K562 (cell line): ENCODE data around the gene MYBL2. TPM values are rescaled to one million over a fixed set of nuclear protein-coding genes. Genes with fewer than 3 reads are reported as not detected.
A peak's percentile ranks its signal among the peaks of the same experiment; 100 is the strongest.

Experiments
- ATAC-seq: fragments of 200-7000 bp; cut with Tn5 transposase; 3 replicates; pipeline ENCODE4 v1.9.1; 2020; ENCODE audit warnings: moderate library complexity
- BruUV-seq: library from RNA; stranded (reverse); fragments of 400-500 nt; replicated peaks from 2 replicates; lab custom pipeline; 2021; lab: Mats Ljungman, UMichigan
- CTCF ChIA-PET: fragments of 300-600 bp; formaldehyde crosslinking; extraction: SDS; loops from one replicate; lab custom pipeline; 2021; ENCODE audit warnings: low intra/inter-chr PET ratio; lab: Yijun Ruan, JAX
- POLR2A ChIA-PET: fragments of 300-600, 350-650 bp; sonication (Branson Sonifier 250); formaldehyde crosslinking; extraction: SDS; loops from one replicate; lab custom pipeline; 2021; ENCODE audit warnings: antibody characterized with exemption, inconsistent platforms; lab: Yijun Ruan, JAX
- DNase-seq, 4 experiments: peaks; one replicate each; pipeline versions ENCODE4 v3.0.0 to v3.0.0-alpha.2; 2011 to 2018; ENCODE audit warnings: low spot score in 3 of 4, mixed read lengths in 3 of 4; ENCODE audit errors: extremely low read depth in 1 of 4
- FAIRE-seq: peaks from 2 replicates; lab custom pipeline; 2011; peaks lifted over from hg19 to GRCh38; lab: Jason Lieb, UNC
- H2AFZ ChIP-seq: 2 replicates; pipeline ENCODE4 v1.6.0; 2011; ENCODE audit warnings: low read depth, low read length, control low read depth, inconsistent platforms
- H3K27ac ChIP-seq: fragments of 200-600 bp; 3 replicates; pipeline ENCODE4 v1.8.0; 2011; ENCODE audit warnings: low read depth, mild to moderate bottlenecking, control low read depth, inconsistent platforms, low read length, moderate library complexity, mixed read lengths; ENCODE audit errors: extremely low read depth
- H3K27me3 ChIP-seq, 2 experiments: fragments of 300-600 bp in 1 of 2; 2 replicates in 1 of 2; 3 replicates in 1 of 2; pipeline versions ENCODE4 v1.6.0 to v1.8.0; 2011; ENCODE audit warnings: inconsistent platforms in 2 of 2, low read length in 2 of 2, mild to moderate bottlenecking in 1 of 2, mixed read lengths in 1 of 2, moderate library complexity in 1 of 2; ENCODE audit not compliant: control insufficient read depth in 2 of 2, insufficient read depth in 2 of 2
- H3K36me3 ChIP-seq: fragments of 300-600 bp; 3 replicates; pipeline ENCODE4 v1.8.0; 2011; ENCODE audit warnings: mild to moderate bottlenecking, low read length, inconsistent platforms; ENCODE audit not compliant: control insufficient read depth, insufficient read depth
- H3K4me1 ChIP-seq, 2 experiments: fragments of 200-600 bp in 1 of 2; replicated peaks in 1 of 2; 2 replicates in 1 of 2; 3 replicates in 1 of 2; pipeline versions ENCODE4 v1.5.1 to v1.8.0; 2011; ENCODE audit warnings: inconsistent platforms in 2 of 2, low read length in 2 of 2, mild to moderate bottlenecking in 1 of 2, mixed read lengths in 1 of 2, moderate library complexity in 1 of 2; ENCODE audit not compliant: control insufficient read depth in 2 of 2, insufficient read depth in 2 of 2
- H3K4me2 ChIP-seq: 2 replicates; pipeline ENCODE4 v1.6.1; 2011; ENCODE audit warnings: low read length, control low read depth, inconsistent platforms, mixed read lengths; ENCODE audit not compliant: insufficient read depth
- H3K4me3 ChIP-seq: fragments of 200-600 bp; sonication (generic), shearing (Covaris generic); 2 replicates; pipeline ENCODE4 v1.5.1; 2016; ENCODE audit warnings: control low read depth, inconsistent platforms
- H3K79me2 ChIP-seq: fragments of 200-600 bp; 3 replicates; pipeline ENCODE4 v1.8.0; 2011; ENCODE audit warnings: low read length, inconsistent platforms; ENCODE audit not compliant: control insufficient read depth, insufficient read depth
- H3K9ac ChIP-seq, 2 experiments: 2 replicates each; pipeline versions ENCODE4 v1.6.0 to v1.6.1; 2011; ENCODE audit warnings: low read depth in 2 of 2, low read length in 2 of 2, control low read depth in 1 of 2, inconsistent platforms in 1 of 2, mild to moderate bottlenecking in 1 of 2, mixed read lengths in 1 of 2; ENCODE audit not compliant: insufficient read depth in 1 of 2
- H3K9me1 ChIP-seq: one replicate; pipeline ENCODE4 v1.6.0; 2011; ENCODE audit warnings: inconsistent platforms, mild to moderate bottlenecking, low read length, moderate library complexity; ENCODE audit not compliant: control insufficient read depth, insufficient read depth
- H3K9me3 ChIP-seq: replicated peaks from 2 replicates; pipeline ENCODE4 v1.5.1; 2011; ENCODE audit warnings: low read depth, low read length, inconsistent platforms; ENCODE audit not compliant: control insufficient read depth, insufficient read depth
- H4K20me1 ChIP-seq: replicated peaks from 2 replicates; pipeline ENCODE4 v1.6.1; 2011; ENCODE audit warnings: low read length, inconsistent platforms, mixed read lengths; ENCODE audit not compliant: control insufficient read depth, insufficient read depth
- STAT5B ChIP-seq: fragments of 250-450 bp; sonication (Bioruptor Pico); IDR thresholded peaks from 2 replicates; pipeline ENCODE4 v1.8.0; 2021; ENCODE audit warnings: mild to moderate bottlenecking, inconsistent platforms
- WGBS: fragments of 100-300 bp; shearing (Covaris generic); methylation state at CpG from one replicate; pipeline ENCODE4 v1.1.6; 2016; ENCODE audit warnings: low coverage, mixed read lengths; ENCODE audit not compliant: insufficient coverage; ENCODE audit errors: missing lambda C conversion rate; 5-methylcytosine and 5-hydroxymethylcytosine counted together
- in situ Hi-C: fragments of 300-500 bp; cut with MboI; formaldehyde crosslinking; loops from 4 replicates; pipeline ENCODE4 v1.15.0; 2018; ENCODE audit warnings: inconsistent platforms, mixed read lengths
- intact Hi-C: fragments of 100-400 bp; cut with micrococcal nuclease; formaldehyde crosslinking; loops from 2 replicates; pipeline ENCODE4 v1.14.2; 2022
- polyA plus RNA-seq, 8 experiments: library from polyadenylated mRNA; depleted of rRNA in 4 of 8; stranded (reverse) in 5 of 8; unstranded in 3 of 8; fragments of >200 nt; fragmentation: Nextera tagmentation in 2 of 8; fragmentation: Illumina TruSeq in 1 of 8; extraction: Ambion mirVana in 2 of 8; extraction: Trizol in 1 of 8; gene quantifications; 2 replicates each; pipeline versions ENCODE4 v1.2.1 to v1.2.3, GENCODE V29; 2011 to 2014; ENCODE audit warnings: inconsistent platforms in 1 of 8, missing spikeins in 1 of 8
- total RNA-seq, 7 experiments: library from RNA; depleted of rRNA in 6 of 7; stranded (reverse); fragments of >200 nt in 6 of 7; fragmentation: Illumina TruSeq in 2 of 7; extraction: Trizol in 2 of 7; gene quantifications; 2 replicates each; pipeline versions ENCODE4 v1.2.1 to v1.2.3, GENCODE V29; 2011 to 2021; ENCODE audit warnings: low replicate concordance in 1 of 7
- TF ChIP-seq, protein P1 (sequence below): fragments of 450-650 bp; IDR thresholded peaks from 2 replicates; pipeline ENCODE4 v1.6.1; 2018; ENCODE audit not compliant: partially characterized antibody

MYBL2 gene
- total and polyA plus RNA-seq, 9 of the 15 experiments (the other 6 are each of a cell fraction or from before 2014, with no cell fraction given) = 4.4 to 169 (median 52.5) TPM

DNA sequence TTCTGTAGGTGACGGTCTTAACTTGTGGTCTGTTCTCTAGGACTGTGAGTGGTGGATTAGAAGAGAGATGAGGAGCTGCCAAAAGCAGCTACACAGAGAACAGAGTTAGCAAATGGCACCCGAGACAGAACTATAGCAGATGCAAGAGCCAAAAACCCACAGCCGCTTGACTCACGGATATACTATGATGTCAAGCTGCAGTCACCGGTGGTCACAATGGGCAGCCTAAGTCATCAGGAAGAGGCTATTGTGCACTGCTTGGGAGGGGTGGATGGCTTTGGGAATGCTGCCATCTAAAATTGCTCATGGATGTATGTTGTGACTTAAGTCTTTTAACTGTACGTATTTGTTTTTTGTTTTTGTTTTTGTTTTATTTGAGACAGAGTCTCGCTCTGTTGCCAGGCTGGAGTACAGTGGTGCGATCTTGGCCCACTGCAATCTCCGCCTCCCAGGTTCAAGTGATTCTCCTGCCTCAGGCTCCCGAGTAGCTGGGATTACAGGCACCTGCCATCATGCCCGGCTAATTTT, 60.0 kb downstream of the MYBL2 start, which contains the start of gene GTSF1L:
TSS of gene GTSF1L (minus strand) at position 192 of the 528 bp plus-strand sequence. CDS start 308 bp downstream, outside the sequence.
- Histone ChIP-seq H3K27ac (no peak within 1 kb of the TSS), H3K9ac (no peak within 1 kb of the TSS), H3K9me3 (no peaks in the 10 kb centered on the region), H3K79me2 (no peaks in the 10 kb centered on the region), H3K36me3 (no peaks in the 10 kb centered on the region), H3K4me1 (peaks cover 0 to under 1% of the 10 kb centered on the region in 2 experiments; a peak in 2 of 5 replicates), H3K27me3 (peaks cover 19 to 32% of the 10 kb centered on the region in 2 experiments; a peak in 4 of 5 replicates), H3K9me1 (no peaks in the 10 kb centered on the region), H4K20me1 (peaks cover 4% of the 10 kb centered on the region; the same call in 1 of the 2 replicates), H3K4me2 (no peak within 1 kb of the TSS), H3K4me3 (no peak within 1 kb of the TSS), H2AFZ (peak within 1 kb of the TSS; percentile 7; the same call in 1 of the 2 replicates)
- BruUV-seq = no TSS peak
- in situ Hi-C loops = no loop called here
- 33% methylated on average over 11 of the region's 11 CpGs for WGBS
- no peak for TF ChIP-seq STAT5B (CRISPR knock-in tag)
- TF ChIP-seq, protein P1, sequence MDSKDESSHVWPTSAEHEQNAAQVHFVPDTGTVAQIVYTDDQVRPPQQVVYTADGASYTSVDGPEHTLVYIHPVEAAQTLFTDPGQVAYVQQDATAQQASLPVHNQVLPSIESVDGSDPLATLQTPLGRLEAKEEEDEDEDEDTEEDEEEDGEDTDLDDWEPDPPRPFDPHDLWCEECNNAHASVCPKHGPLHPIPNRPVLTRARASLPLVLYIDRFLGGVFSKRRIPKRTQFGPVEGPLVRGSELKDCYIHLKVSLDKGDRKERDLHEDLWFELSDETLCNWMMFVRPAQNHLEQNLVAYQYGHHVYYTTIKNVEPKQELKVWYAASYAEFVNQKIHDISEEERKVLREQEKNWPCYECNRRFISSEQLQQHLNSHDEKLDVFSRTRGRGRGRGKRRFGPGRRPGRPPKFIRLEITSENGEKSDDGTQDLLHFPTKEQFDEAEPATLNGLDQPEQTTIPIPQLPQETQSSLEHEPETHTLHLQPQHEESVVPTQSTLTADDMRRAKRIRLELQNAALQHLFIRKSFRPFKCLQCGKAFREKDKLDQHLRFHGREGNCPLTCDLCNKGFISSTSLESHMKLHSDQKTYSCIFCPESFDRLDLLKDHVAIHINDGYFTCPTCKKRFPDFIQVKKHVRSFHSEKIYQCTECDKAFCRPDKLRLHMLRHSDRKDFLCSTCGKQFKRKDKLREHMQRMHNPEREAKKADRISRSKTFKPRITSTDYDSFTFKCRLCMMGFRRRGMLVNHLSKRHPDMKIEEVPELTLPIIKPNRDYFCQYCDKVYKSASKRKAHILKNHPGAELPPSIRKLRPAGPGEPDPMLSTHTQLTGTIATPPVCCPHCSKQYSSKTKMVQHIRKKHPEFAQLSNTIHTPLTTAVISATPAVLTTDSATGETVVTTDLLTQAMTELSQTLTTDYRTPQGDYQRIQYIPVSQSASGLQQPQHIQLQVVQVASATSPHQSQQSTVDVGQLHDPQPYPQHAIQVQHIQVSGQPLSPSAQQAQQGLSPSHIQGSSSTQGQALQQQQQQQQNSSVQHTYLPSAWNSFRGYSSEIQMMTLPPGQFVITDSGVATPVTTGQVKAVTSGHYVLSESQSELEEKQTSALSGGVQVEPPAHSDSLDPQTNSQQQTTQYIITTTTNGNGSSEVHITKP = peak; percentile 96
- ChIA-PET CTCF (no interaction called here), POLR2A (interaction anchor here (0.6 to 1.5 kb wide), 2 partner anchors 188 to 668 kb away, joined by 4 read pairs; no protein-coding TSS in a partner anchor)
- DNase-seq (no peak), FAIRE-seq (no peak), ATAC-seq (no peak)
- intact Hi-C loops = loop anchor here (10.0 kb wide), 1 partner anchor 272 kb away; the partner anchor contains the start of gene SRSF6
